ENCODE results near the gene PPARG.

DNA sequence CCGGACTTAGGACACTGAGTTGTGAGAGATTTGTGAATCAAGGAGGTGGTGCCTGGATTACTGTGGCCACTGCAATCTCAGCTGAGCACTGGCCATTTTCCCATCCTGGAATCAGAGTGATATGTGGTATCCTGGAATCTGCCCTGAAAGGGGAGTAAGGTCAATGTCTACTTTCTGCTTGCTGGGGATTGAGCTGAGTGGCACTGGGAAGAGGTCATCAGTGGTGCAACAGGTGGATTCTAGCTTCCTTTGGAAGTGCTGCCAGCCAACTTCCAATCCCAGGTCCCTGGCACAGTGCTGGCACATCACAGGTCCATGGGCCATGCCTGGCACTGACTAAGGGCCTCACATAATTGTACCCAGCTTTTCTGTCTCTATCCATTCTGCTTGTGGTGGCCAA, 174.8 kb downstream of the PPARG start:
- TF ChIP-seq, protein P1, sequence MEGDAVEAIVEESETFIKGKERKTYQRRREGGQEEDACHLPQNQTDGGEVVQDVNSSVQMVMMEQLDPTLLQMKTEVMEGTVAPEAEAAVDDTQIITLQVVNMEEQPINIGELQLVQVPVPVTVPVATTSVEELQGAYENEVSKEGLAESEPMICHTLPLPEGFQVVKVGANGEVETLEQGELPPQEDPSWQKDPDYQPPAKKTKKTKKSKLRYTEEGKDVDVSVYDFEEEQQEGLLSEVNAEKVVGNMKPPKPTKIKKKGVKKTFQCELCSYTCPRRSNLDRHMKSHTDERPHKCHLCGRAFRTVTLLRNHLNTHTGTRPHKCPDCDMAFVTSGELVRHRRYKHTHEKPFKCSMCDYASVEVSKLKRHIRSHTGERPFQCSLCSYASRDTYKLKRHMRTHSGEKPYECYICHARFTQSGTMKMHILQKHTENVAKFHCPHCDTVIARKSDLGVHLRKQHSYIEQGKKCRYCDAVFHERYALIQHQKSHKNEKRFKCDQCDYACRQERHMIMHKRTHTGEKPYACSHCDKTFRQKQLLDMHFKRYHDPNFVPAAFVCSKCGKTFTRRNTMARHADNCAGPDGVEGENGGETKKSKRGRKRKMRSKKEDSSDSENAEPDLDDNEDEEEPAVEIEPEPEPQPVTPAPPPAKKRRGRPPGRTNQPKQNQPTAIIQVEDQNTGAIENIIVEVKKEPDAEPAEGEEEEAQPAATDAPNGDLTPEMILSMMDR (IDR thresholded peaks at IDR 0.05; ENCODE audit: extremely low read depth in 1 of 2, insufficient read depth in 1 of 2, low read depth in 1 of 2, low read length in 2 of 2), result no peak
- TF ChIP-seq POLR2A (IDR thresholded peaks at IDR 0.05; ENCODE audit: low read depth, low read length) (no peak), POLR2AphosphoS5 (IDR thresholded peaks at IDR 0.05; ENCODE audit: insufficient read depth, low read depth, low read length) (no peak), MYC (IDR thresholded peaks at IDR 0.05; ENCODE audit: low read depth, low read length) (no peak), EZH2 (IDR thresholded peaks at IDR 0.05; ENCODE audit: borderline replicate concordance, low read depth, low read length, severe bottlenecking) (no peak)

Data from endothelial cell of umbilical vein (primary cell).